ENCODE data around the gene CEBPB.

The CEBPB gene

GRCh38 chr20:50230184-50230583 lies 39.6 kb downstream of the CEBPB start:
- DNase-seq, result no peak

GRCh38 chr20:50230871-50231560 lies 40.4 kb downstream of the CEBPB start:
- DNase-seq, result no peak

- DNase-seq, result no peak
Observed at GRCh38 chr20:50231854-50232253, 41.2 kb downstream of the CEBPB start.

- DNase-seq, result no peak
Observed at GRCh38 chr20:50232651-50233324, 42.2 kb downstream of the CEBPB start.

- DNase-seq, result no peak
Observed at GRCh38 chr20:50233325-50234212, 42.9 kb downstream of the CEBPB start.

- DNase-seq, result no peak
Observed at GRCh38 chr20:50234288-50234687, 43.7 kb downstream of the CEBPB start.

GRCh38 chr20:50237349-50237748 lies 46.7 kb downstream of the CEBPB start:
- DNase-seq, result no peak

- no peak for DNase-seq
Observed at GRCh38 chr20:50238081-50238800, 47.6 kb downstream of the CEBPB start.

- DNase-seq, result no peak
Observed at GRCh38 chr20:50240092-50240491, 49.5 kb downstream of the CEBPB start.

- no peak for DNase-seq
Observed at GRCh38 chr20:50242178-50242514, 51.5 kb downstream of the CEBPB start.
